GM18858 (cell line): ENCODE measurements around the gene HSPB8.
"Not testable (repeated sequence)": the region's sequence is repeated elsewhere in the genome, so short reads cannot be mapped to it uniquely, and the experiment has no call there.

ENCODE experiments used
- ATAC-seq: cut with Tn5 transposase; IDR thresholded peaks from one replicate; pipeline ENCODE4 v1.9.1; 2021; ENCODE audit not compliant: unreplicated experiment

HSPB8 gene

GRCh38 chr12:119204671-119205285 lies 26.0 kb downstream of the HSPB8 start:
- no peak for ATAC-seq

GRCh38 chr12:119206348-119207062 lies 27.8 kb downstream of the HSPB8 start:
- no peak for ATAC-seq

- no peak for ATAC-seq
Measured at GRCh38 chr12:119207063-119207560, 28.4 kb downstream of the HSPB8 start.

- ATAC-seq, result no peak
Measured at GRCh38 chr12:119208626-119209061, 29.9 kb downstream of the HSPB8 start.

- ATAC-seq, result no peak
Measured at GRCh38 chr12:119211884-119212283, 33.2 kb downstream of the HSPB8 start.

- no peak for ATAC-seq
Measured at GRCh38 chr12:119216084-119216483, 37.4 kb downstream of the HSPB8 start.

- not testable (repeated sequence) for ATAC-seq
Measured at GRCh38 chr12:119218875-119219274, 40.1 kb downstream of the HSPB8 start.

- no peak for ATAC-seq
Measured at GRCh38 chr12:119222222-119222951, 43.7 kb downstream of the HSPB8 start.

GRCh38 chr12:119225454-119225853 lies 46.7 kb downstream of the HSPB8 start:
- no peak for ATAC-seq

- no peak for ATAC-seq
Measured at GRCh38 chr12:119227292-119227691, 48.6 kb downstream of the HSPB8 start.

GRCh38 chr12:119229205-119229604 lies 50.5 kb downstream of the HSPB8 start:
- no peak for ATAC-seq

GRCh38 chr12:119229837-119230236 lies 51.1 kb downstream of the HSPB8 start:
- ATAC-seq, result no peak

- no peak for ATAC-seq
Measured at GRCh38 chr12:119230807-119231206, 52.1 kb downstream of the HSPB8 start.

- no peak for ATAC-seq
Measured at GRCh38 chr12:119231774-119232173, 53.0 kb downstream of the HSPB8 start.

- no peak for ATAC-seq
Measured at GRCh38 chr12:119235197-119235751, 56.5 kb downstream of the HSPB8 start.

- ATAC-seq, result no peak
Measured at GRCh38 chr12:119236372-119236771, 57.6 kb downstream of the HSPB8 start.

- ATAC-seq, result no peak
Measured at GRCh38 chr12:119239040-119239439, 60.3 kb downstream of the HSPB8 start.

- no peak for ATAC-seq
Measured at GRCh38 chr12:119241049-119241448, 62.3 kb downstream of the HSPB8 start.

- no peak for ATAC-seq
Measured at GRCh38 chr12:119241580-119242169, 62.9 kb downstream of the HSPB8 start.
